NCI-H2107 treated with DMSO at 0.1 percent for 48 hours (cell line): ENCODE measurements around the gene IBA57.
"Not testable (repeated sequence)": the region's sequence is repeated elsewhere in the genome, so short reads cannot be mapped to it uniquely, and the experiment has no call there.

Experiments used
- DNase-seq: peaks from one replicate; lab custom pipeline; 2025; ENCODE audit not compliant: unreplicated experiment; lab: John Stamatoyannopoulos, UW

The IBA57 gene

DNA sequence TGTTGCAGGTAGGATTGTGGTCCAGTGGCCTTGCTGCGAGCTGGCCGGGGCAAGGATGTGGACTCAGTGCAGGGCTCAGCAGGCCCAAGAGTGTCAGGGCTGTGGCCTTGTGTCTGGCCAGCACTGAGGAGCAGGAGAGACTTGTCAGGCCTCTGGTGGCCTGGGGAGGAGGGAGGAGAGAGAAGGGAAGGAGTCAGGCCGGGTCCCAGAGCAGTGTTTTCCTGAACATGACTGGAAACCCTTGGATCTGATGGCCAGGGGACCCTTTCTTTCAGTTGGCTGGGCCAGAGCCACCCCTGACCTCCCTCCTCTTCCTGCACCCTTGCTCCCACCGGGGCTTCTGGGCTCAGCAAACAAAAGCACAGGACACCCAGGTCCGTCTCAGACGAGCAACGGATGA is 5.1 kb downstream of the IBA57 start:
- no peak for DNase-seq

GRCh38 chr1:228171221-228171891 is 5.8 kb downstream of the IBA57 start:
- no peak for DNase-seq

DNA sequence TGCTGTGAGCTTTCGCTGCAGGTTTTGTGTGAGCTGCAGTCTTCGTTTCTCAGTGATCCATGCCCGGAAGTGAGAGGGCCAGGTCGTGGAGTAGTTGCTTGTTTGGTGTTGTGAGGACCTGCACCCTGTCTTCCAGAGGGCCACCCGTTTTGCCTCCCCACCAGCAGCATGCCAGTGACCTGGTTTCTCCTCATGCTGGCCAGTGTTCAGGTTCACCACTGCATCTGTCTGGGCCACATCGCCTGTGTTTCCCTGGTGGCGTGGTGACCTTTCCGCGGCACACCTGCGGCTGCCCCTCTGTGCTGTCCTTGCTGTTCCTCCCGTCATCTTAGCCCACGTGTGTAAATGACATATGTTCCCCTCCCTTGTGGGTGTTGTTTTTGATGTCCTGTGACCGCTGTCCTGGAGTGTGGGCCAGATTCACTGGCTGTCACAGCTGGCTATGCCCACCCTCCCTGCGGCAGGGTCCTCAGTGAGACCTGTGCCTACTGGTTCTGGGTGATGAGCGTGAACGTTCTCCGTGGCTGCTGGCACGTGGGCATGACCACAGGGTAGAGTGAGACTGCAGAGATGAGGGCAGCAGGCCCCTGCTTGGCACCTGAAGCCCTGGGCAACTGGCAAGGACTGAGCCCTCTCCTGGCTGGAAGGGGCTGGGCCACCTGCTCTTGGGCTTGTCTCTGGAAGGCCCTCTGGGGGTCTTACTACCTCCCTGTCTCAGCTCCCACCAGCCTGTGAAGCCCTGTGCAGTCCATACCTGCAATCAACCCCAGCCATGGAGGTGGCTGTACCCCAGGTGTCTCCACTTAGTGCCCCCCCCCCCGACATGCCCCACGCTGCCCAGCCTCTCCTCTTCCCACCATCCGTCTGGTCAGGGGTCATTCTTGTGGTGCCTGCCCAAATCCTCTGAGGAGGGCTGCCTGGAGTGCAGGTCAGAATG is 7.3 kb downstream of the IBA57 start:
- DNase-seq: no peak

DNA sequence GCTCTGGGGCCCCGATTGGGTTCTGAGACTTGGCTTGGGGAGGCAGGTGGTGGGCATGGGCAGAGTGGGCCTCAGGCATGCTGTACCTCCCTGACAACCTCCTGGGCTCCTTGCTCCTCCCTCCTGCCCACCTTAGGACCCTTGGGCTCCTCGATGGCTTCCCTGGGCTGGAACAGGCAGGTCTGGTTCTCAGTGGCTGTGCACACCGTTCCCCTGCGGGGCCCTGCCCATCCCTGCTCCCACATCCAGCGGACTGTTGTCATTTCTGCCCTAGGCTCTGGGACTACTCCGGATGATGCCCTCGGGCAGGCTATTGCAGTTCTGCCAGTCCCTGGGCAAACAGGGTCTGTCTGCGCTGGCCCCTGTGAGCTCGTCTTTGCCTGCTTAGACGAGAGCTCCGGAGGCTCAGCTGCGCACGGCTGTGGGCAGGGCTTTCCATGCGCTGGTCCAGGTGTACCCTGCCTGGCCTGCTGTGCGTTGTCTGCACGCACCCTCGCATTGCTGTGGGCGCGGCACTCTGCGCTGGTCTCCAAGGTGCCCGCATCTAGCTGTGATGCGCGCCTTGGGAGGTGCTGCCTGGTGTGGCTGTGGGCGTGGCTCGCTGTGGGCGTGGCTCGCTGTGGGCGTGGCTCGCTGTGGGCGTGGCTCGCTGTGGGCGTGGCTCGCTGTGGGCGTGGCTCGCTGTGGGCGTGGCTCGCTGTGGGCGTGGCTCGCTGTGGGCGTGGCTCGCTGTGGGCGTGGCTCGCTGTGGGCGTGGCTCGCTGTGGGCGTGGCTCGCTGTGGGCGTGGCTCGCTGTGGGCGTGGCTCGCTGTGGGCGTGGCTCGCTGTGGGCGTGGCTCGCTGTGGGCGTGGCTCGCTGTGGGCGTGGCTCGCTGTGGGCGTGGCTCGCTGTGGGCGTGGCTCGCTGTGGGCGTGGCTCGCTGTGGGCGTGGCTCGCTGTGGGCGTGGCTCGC is 8.2 kb downstream of the IBA57 start:
- not testable (repeated sequence) for DNase-seq

- DNase-seq: no peak
Observed at GRCh38 chr1:228174482-228175315, 9.1 kb downstream of the IBA57 start.

- no peak for DNase-seq
Observed at GRCh38 chr1:228175316-228176023, 9.9 kb downstream of the IBA57 start.

DNA sequence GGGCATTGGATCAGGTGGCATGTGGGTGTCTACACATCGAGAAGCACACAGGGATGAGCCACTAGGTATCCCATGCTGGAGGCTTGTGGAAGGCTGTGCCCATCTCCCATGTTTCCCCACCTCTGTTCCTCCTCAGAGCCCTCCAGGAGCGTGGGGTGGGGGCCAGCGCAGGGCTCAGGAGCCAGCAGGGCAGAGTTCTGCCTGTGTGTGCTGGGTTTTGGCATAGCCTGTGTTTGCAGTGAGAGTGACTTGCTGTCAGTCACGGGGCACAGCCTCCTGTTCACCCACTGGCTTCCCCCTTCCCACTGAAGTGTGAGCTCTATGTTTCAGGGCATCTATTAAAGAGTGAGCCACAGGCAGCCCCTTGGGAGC is 10.4 kb downstream of the IBA57 start:
- DNase-seq: no peak

GRCh38 chr1:228176461-228177182 is 11.0 kb downstream of the IBA57 start:
- DNase-seq: no peak

GRCh38 chr1:228177183-228177475 is 11.5 kb downstream of the IBA57 start:
- no peak for DNase-seq

- DNase-seq: no peak
Observed at GRCh38 chr1:228177721-228178710, 12.4 kb downstream of the IBA57 start.

DNA sequence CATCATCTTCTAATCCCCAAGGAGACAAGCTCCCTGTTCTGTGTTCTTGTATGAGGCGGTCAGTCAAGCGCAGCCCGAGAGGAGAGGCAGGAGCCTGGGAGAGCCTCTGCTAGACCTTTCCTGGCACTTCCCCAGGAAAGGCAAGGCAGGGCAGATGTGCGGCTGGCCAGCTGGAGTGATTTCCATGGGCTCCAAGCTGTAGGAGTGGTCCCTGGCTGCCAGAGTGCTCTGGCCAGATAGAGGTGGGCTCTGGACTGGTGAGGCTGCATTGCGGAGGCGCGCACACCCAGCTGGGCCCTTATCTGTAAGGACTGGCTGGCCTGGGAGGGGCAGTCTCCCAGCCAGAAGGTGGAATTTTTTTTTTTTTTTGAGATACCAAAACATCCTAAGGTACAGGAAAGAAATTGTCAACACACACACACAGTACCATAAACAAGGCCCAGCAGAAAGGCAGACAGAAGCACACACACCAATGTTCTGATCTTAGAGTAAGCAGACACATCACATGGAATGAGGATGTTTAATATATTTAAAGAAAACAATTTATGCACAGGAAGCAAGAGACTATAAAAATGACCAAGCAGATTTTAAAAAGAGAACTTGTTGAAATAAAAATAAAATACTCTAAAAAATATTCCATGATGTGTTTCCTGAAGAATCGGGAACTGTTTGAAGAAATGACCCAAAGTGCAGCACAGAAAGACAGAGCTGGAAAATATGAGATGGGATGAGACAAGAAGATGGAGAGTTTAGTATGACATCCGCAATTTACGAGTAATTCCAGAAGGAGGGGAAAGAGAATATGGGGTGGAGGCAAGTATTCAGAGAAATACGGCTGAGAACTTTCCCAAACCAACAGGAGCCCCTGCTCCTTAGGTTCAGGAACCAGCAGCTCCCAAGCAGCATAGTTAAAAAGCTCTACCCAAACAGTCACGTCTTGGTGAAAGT is 13.4 kb downstream of the IBA57 start:
- DNase-seq: no peak

DNA sequence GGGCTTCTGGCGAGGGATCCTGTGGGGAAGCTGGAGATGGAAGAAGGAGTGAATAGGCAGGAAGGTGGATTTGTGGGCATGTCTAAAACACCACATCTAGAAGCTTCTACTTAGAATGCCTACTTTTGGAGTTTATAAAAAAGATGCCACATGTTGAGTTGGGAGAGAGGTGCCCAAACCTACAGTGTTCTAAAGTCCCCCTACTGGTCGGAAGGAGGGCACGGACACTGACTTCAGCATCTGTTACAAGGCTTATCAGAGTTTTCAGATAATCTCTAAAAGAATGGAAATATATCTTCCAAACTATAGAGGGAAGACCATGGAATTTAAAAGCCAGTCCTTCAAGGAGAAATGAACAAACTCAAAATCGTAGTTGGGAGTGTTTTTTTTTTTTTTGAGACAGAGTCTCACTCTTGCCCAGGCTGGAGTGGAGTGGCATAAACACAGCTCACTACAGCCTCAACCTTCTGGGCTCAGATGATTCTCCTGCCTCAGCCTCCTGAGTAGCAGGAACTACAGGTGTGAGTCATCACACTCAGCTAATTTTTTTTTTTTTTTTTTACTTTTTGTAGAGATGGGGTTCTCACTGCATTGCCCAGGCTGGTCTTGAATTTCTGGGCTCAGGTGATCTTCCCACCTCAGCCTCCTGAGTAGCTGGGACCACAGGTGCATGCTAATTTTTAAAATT is 14.8 kb downstream of the IBA57 start:
- no peak for DNase-seq

- DNase-seq: no peak
Observed at GRCh38 chr1:228180959-228181644, 15.5 kb downstream of the IBA57 start.

- DNase-seq: no peak
Observed at GRCh38 chr1:228181645-228182034, 16.0 kb downstream of the IBA57 start.

- DNase-seq: no peak
Observed at GRCh38 chr1:228182296-228183030, 16.9 kb downstream of the IBA57 start.
